HG03460 (cell line): ENCODE measurements around the gene SERPINB1.

ENCODE experiments used
- ATAC-seq: cut with Tn5 transposase; IDR thresholded peaks from one replicate; pipeline ENCODE4 v1.9.1; 2021; ENCODE audit not compliant: unreplicated experiment

Gene SERPINB1

GRCh38 chr6:2795162-2795561 is 46.5 kb downstream of the SERPINB1 start:
- no peak for ATAC-seq

GRCh38 chr6:2794171-2794730 is 47.4 kb downstream of the SERPINB1 start:
- ATAC-seq, result no peak

GRCh38 chr6:2793534-2794151 is 48.0 kb downstream of the SERPINB1 start:
- ATAC-seq, result no peak

- no peak for ATAC-seq
These were observed 49.1 kb downstream of the SERPINB1 start for GRCh38 chr6:2792330-2793110.

GRCh38 chr6:2791450-2791974 is 50.2 kb downstream of the SERPINB1 start:
- no peak for ATAC-seq

- peak; percentile 80 for ATAC-seq
These were observed 50.8 kb downstream of the SERPINB1 start for GRCh38 chr6:2790588-2791449.

GRCh38 chr6:2786269-2786668 is 55.4 kb downstream of the SERPINB1 start:
- ATAC-seq, result no peak

- no peak for ATAC-seq
These were observed 56.7 kb downstream of the SERPINB1 start for GRCh38 chr6:2784930-2785329.

GRCh38 chr6:2784061-2784460 is 57.6 kb downstream of the SERPINB1 start:
- ATAC-seq, result no peak

GRCh38 chr6:2783188-2783963 is 58.3 kb downstream of the SERPINB1 start:
- no peak for ATAC-seq

- ATAC-seq, result no peak
These were observed 58.9 kb downstream of the SERPINB1 start for GRCh38 chr6:2782825-2783187.

- no peak for ATAC-seq
These were observed 59.3 kb downstream of the SERPINB1 start for GRCh38 chr6:2782356-2782708.
